Measurements from ENCODE around the gene ADRA1B. TPM values are rescaled to one million over a fixed set of nuclear protein-coding genes. Genes with fewer than 3 reads are reported as not detected.
"Not testable (repeated sequence)": the region's sequence is repeated elsewhere in the genome, so short reads cannot be mapped to it uniquely, and the experiment has no call there.

The ADRA1B gene
- total RNA-seq, 1 experiment from 2014 or later: 0.29 TPM

DNA sequence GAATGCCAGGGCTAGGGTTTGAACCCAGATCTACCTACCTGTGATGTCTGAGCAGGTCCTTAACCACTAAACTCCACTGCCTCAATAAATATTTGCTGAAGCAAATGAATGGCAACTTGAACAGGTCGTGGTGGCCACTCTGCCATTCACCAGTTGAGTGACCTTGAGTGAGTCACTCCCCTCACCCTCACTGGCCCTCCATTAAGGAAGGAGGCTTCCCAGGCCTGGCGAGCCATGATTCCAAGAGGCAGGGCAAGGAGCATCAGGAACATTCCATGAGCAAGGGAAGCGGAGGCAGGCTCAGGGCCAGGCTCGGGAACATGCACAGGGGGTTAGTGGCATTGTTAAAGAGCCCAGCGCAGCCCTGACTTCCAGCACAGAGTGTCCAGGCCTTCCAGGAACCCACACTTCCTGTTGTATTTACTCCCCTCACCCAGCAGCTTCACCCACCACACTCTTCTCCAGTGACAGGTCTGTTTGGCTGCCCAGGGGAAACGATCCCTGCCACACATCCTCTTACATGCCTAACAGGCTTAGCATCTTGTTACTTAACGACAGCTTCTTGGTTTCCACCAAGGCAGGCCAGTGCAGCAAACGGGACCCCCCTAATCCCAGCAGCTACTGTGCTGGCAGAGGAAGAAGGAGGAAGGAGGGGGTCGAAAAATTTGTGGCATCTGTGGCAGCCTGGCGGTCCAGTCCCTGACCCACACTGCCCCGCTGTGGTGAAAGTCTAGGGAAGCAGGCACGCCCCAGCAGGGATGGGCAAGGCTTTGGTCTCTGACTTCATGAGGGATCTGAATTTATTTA, 49.0 kb downstream of the ADRA1B start:
- H3K4me1 ChIP-seq (ENCODE audit: insufficient read depth, low read length): peaks cover 7% of the 10 kb centered on the region; the same call in 1 of the 2 replicates
- TF ChIP-seq CTCF (conservative IDR thresholded peaks at IDR 0.05; ENCODE audit: low read depth, low read length) (peak; percentile 82), EZH2phosphoT487 (IDR thresholded peaks at IDR 0.05; ENCODE audit: borderline replicate concordance, low read length) (no peak), EZH2 (IDR thresholded peaks at IDR 0.05; ENCODE audit: low read length, unreplicated experiment) (no peak)
- H3F3A ChIP-seq (ENCODE audit: low read length, unreplicated experiment): no peaks in the 10 kb centered on the region
- BruUV-seq (replicated peaks): no TSS peak
- H3K4me2 ChIP-seq (ENCODE audit: low read length): 0 out of 2 replicates have a peak overlapping the region, but pooled peaks have one; percentile 16
- no peak overlapping the region for H3K4me3 ChIP-seq (ENCODE audit: low read length)
- ChIA-PET CTCF (no interaction called here), POLR2A (ENCODE audit: unreplicated experiment) (no interaction called here)
- ATAC-seq (peak; percentile 90), DNase-seq (peak; percentile 69)
- H4K20me1 ChIP-seq (ENCODE audit: low read length): no peaks in the 10 kb centered on the region
- H2AFZ ChIP-seq (ENCODE audit: low read length): peak overlapping the region; percentile 43; the same call in 1 of the 2 replicates
- no peaks in the 10 kb centered on the region for H3K9me2 ChIP-seq (replicated peaks; ENCODE audit: low read length)
- no peaks in the 10 kb centered on the region for H3K36me3 ChIP-seq (ENCODE audit: low read depth, low read length)
- H3K27ac ChIP-seq (ENCODE audit: low read length): no peak overlapping the region
- intact Hi-C loops (cut with micrococcal nuclease): loop anchor here (2.0 to 5.0 kb wide), 3 partner anchors 38 to 520 kb away; no protein-coding TSS in a partner anchor
- no peaks in the 10 kb centered on the region for H3K9me3 ChIP-seq (ENCODE audit: low read length)
- H3K27me3 ChIP-seq (ENCODE audit: low read length): no peaks in the 10 kb centered on the region
- H3K79me2 ChIP-seq (ENCODE audit: low read length): no peaks in the 10 kb centered on the region
- no peak overlapping the region for H3K9ac ChIP-seq (ENCODE audit: low read length)

DNA sequence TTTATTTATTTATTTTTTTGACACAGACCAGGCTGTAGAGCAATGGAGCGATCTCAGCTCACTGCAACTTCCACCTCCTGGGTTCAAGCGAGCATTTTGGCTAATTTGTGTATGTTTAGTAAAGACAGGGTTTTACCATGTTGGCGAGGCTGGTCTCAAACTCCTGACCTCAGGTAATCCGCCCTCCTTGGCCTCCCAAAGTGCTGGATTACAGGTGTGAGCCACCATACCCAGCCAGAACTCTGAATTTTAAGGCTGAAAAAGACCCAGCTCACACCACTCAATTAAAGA, 49.5 kb downstream of the ADRA1B start:
- H3K4me2 ChIP-seq (ENCODE audit: low read length); POLR2A ChIA-PET (ENCODE audit: unreplicated experiment); DNase-seq; H3F3A ChIP-seq (ENCODE audit: low read length, unreplicated experiment); ATAC-seq; H3K9me2 ChIP-seq (replicated peaks; ENCODE audit: low read length); H2AFZ ChIP-seq (ENCODE audit: low read length); H3K9me3 ChIP-seq (ENCODE audit: low read length); H3K4me3 ChIP-seq (ENCODE audit: low read length); H3K9ac ChIP-seq (ENCODE audit: low read length); H3K36me3 ChIP-seq (ENCODE audit: low read depth, low read length); H3K79me2 ChIP-seq (ENCODE audit: low read length); H4K20me1 ChIP-seq (ENCODE audit: low read length); BruUV-seq (replicated peaks); CTCF ChIA-PET; H3K27me3 ChIP-seq (ENCODE audit: low read length); H3K27ac ChIP-seq (ENCODE audit: low read length): not testable (repeated sequence)
- intact Hi-C loops (cut with micrococcal nuclease): loop anchor here (2.0 to 5.0 kb wide), 3 partner anchors 38 to 521 kb away; no protein-coding TSS in a partner anchor
- H3K4me1 ChIP-seq (ENCODE audit: insufficient read depth, low read length): peaks cover 10% of the 10 kb centered on the region; the same call in 1 of the 2 replicates

DNA sequence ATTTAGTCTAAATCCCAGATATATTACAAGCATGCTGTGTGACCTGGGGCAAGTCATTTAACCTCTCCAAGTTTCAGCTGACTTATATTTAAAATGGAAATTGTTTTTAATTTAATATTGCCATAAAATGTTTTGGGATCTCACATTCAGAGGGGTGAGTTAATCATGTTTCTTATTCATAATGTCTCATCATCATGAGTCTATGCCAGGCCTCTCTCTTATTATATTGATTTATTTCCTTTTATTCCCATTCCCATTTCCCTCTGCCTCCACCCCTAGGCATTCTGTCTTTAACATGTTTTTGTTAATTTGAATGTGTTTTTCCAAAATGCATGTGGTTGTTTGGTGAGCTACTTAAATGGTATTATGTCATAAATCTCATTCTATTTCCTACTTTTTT, 53.7 kb downstream of the ADRA1B start:
- POLR2A ChIA-PET (ENCODE audit: unreplicated experiment): no interaction called here
- no peaks in the 10 kb centered on the region for H3K79me2 ChIP-seq (ENCODE audit: low read length)
- peak; percentile 25 for DNase-seq
- no peak overlapping the region for H3K27ac ChIP-seq (ENCODE audit: low read length)
- H3K9me2 ChIP-seq (replicated peaks; ENCODE audit: low read length): no peaks in the 10 kb centered on the region
- TF ChIP-seq CTCF (conservative IDR thresholded peaks at IDR 0.05; ENCODE audit: low read depth, low read length) (no peak), EZH2 (IDR thresholded peaks at IDR 0.05; ENCODE audit: low read length, unreplicated experiment) (no peak), EZH2phosphoT487 (IDR thresholded peaks at IDR 0.05; ENCODE audit: borderline replicate concordance, low read length) (no peak)
- no peak overlapping the region for H3K4me3 ChIP-seq (ENCODE audit: low read length)
- no peak overlapping the region for H2AFZ ChIP-seq (ENCODE audit: low read length)
- peak; percentile 30; the same call in 1 of the 2 replicates for ATAC-seq
- H3K9me3 ChIP-seq (ENCODE audit: low read length): no peaks in the 10 kb centered on the region
- no peaks in the 10 kb centered on the region for H3K36me3 ChIP-seq (ENCODE audit: low read depth, low read length)
- peaks cover 11% of the 10 kb centered on the region for H3K4me1 ChIP-seq (ENCODE audit: insufficient read depth, low read length)
- no TSS peak for BruUV-seq (replicated peaks)
- no peak overlapping the region for H3K4me2 ChIP-seq (ENCODE audit: low read length)
- CTCF ChIA-PET: no interaction called here
- H3K9ac ChIP-seq (ENCODE audit: low read length): no peak overlapping the region
- H4K20me1 ChIP-seq (ENCODE audit: low read length): no peaks in the 10 kb centered on the region
- no peaks in the 10 kb centered on the region for H3F3A ChIP-seq (ENCODE audit: low read length, unreplicated experiment)
- H3K27me3 ChIP-seq (ENCODE audit: low read length): no peaks in the 10 kb centered on the region
- intact Hi-C loops (cut with micrococcal nuclease): loop anchor here (5.0 kb wide), 1 partner anchor 43 kb away; no protein-coding TSS in a partner anchor
